Motor neuron (in vitro differentiated cells): ENCODE measurements around the gene IFT122. TPM values are rescaled to one million over a fixed set of nuclear protein-coding genes. Genes with fewer than 3 reads are reported as not detected.

Experiments
- ATAC-seq, 8 experiments: fragments of 200-7000 bp; cut with Tn5 transposase; replicated peaks in 6 of 8; 2 replicates each; pipeline ENCODE4 v1.8.0; 2021; ENCODE audit warnings: mild to moderate bottlenecking in 8 of 8, moderate library complexity in 8 of 8
- H3K27ac ChIP-seq, 2 donors: fragments of 250-450 bp; sonication (Bioruptor Pico); 2 replicates each; pipeline ENCODE4 v1.9.0; 2021; ENCODE audit warnings: antibody characterized with exemption in 2 of 2, mild to moderate bottlenecking in 2 of 2, moderate library complexity in 1 of 2
- H3K4me1 ChIP-seq, 2 donors: fragments of 250-450 bp; sonication (Bioruptor Pico); replicated peaks in 1 of 2; 2 replicates each; pipeline ENCODE4 v1.6.1; 2021; ENCODE audit warnings: antibody characterized with exemption in 2 of 2, mild to moderate bottlenecking in 2 of 2, moderate library complexity in 1 of 2
- H3K4me3 ChIP-seq, 5 donors: fragments of 250-450 bp; sonication (Bioruptor Pico); 2 replicates each; pipeline ENCODE4 v1.9.0; 2021; ENCODE audit warnings: antibody characterized with exemption in 5 of 5, mild to moderate bottlenecking in 5 of 5, moderate library complexity in 4 of 5
- WGBS, 10 experiments: fragments of 450-650 bp; shearing (Covaris generic); methylation state at CpG; one replicate each; pipeline ENCODE4 v1.0.0; 2022; 5-methylcytosine and 5-hydroxymethylcytosine counted together
- in situ Hi-C, 9 experiments: fragments of 400-800 bp; cut with MboI; loops; one replicate each; pipeline ENCODE4 v1.15.0; 2021; ENCODE audit warnings: low sequenced_read_pairs in 9 of 9, low pct_unique_long_range_greater_than_20kb in 2 of 9; ENCODE audit not compliant: unreplicated experiment in 9 of 9
- total RNA-seq, 8 experiments: library from RNA; unstranded; fragments of 300-600 nt; gene quantifications; 2 replicates each; pipeline versions ENCODE4 v1.2.3 to v1.2.4, GENCODE V29; 2022

IFT122 gene
- total RNA-seq, 8 experiments from 2014 or later: 8.4 to 34.5 (median 24.8) TPM

DNA sequence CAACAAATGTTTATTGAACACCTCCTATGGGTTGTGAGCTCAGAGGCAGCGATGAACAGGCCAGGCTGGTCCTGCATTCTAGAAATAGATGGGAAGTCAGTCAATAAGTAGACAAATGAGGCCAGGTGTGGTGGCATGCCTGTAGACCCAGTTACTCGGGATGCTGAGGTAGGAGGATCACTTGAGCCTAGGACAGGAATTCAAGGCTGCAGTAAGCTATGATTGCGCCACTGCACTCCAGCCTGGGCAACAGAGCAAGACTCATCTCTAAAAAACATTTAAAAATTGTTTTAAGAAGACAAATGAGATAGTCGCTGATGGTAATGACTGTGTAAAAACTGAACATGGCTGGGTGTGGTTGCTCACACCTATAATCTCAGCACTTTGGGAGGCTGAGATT lies 84.1 kb downstream of the IFT122 start:
- ATAC-seq: no peak
- WGBS, 10 experiments: 62 to 100% (median 97%) methylated on average over 1 to 3 of the region's 4 CpGs; no CpG with 5 or more reads in 4 of the 10 experiments
- Histone ChIP-seq H3K4me1 (peaks cover 21 to 24% of the 10 kb centered on the region in 2 donors), H3K4me3 (no peak overlapping the region), H3K27ac (no peak overlapping the region)
- in situ Hi-C loops: no loop called here

- WGBS, 10 experiments: 40 to 100% (median 90%) methylated on average over 1 to 6 of the region's 8 CpGs; no CpG with 5 or more reads in 1 of the 10 experiments
- Histone ChIP-seq H3K27ac (no peak overlapping the region), H3K4me1 (peaks cover 20 to 29% of the 10 kb centered on the region in 2 donors), H3K4me3 (no peak overlapping the region)
- in situ Hi-C loops: no loop called here
- ATAC-seq: peak in 2 of 8 experiments; percentile 34 to 60
Measured at GRCh38 chr3:129525341-129525968, 85.4 kb downstream of the IFT122 start.

DNA sequence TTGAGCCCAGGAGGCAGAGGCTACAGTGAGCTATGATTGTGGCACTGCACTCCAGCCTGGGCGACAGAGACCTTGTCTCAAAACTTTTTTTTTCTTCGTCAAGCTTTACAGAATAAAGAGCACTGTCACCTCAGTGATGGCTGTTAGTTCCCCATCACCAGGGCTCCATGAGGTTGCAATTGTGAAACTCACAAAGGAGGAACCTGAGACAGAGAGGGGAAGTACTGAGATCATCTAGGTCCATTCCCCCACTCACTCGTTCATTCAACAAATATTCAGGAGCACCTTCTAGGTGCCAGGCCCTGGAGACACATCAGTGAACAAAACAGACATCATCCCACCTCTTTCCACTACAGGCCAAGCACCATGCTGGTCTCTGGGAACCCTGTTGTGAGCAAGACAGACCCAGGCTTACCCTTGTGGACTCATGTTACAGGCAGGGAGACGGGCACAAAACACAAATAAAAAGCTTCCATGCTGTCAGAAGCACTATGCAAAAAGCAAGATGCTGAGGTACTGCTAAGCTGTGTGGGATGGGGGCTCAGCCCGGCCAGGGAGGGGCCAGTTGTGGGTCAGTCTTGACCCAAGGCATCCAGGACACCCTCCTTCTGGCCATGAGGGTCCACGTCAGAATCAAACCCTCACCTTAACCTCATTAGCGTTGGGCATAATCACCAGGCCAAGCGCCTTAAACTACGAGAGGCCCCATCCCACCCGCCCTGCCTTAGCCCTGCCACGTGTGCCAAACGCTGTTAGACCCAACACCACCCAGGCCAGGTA lies 86.3 kb downstream of the IFT122 start:
- H3K4me1 ChIP-seq: peaks cover 11 to 22% of the 10 kb centered on the region in 2 donors
- no peak overlapping the region for H3K4me3 ChIP-seq
- no peak for ATAC-seq
- in situ Hi-C loops: no loop called here
- 40 to 90% (median 62%) methylated on average over 1 to 3 of the region's 12 CpGs; no CpG with 5 or more reads in 4 of the 10 experiments for WGBS, 10 experiments
- no peak overlapping the region for H3K27ac ChIP-seq

DNA sequence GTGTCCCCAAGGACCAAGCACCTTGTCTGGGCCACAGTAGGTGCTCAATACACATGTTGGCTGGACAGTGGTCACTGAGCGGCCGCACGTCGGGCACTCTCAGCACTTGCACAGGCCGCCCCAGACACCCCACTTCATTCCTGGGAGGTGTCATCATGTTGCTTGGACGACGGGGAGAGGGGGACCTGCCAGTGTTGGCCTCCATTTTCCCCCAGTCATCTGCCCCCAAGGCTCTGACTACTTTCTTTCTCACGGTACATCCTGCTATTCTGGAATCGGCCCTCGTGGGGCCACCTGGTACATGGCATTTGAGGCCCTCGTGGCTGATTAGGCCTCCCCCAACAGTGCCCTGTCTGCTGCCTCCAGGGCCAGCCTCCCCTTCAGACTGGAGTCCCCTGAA lies 87.2 kb downstream of the IFT122 start:
- ATAC-seq: no peak
- no peak overlapping the region for H3K4me3 ChIP-seq
- in situ Hi-C loops: no loop called here
- H3K4me1 ChIP-seq: peaks cover 1 to 14% of the 10 kb centered on the region in 2 donors
- H3K27ac ChIP-seq: no peak overlapping the region
- 80 to 93% (median 80%) methylated on average over 1 to 5 of the region's 11 CpGs; no CpG with 5 or more reads in 5 of the 10 experiments for WGBS, 10 experiments

- Histone ChIP-seq H3K27ac (no peak within 1 kb of the TSS), H3K4me3 (no peak within 1 kb of the TSS), H3K4me1 (peaks cover 0 to 12% of the 10 kb centered on the region in 2 donors)
- 50 to 100% (median 95%) methylated on average over 1 to 4 of the region's 18 CpGs; no CpG with 5 or more reads in 5 of the 10 experiments for WGBS, 10 experiments
- no peak for ATAC-seq
- in situ Hi-C loops: no loop called here
Measured at GRCh38 chr3:129528589-129529100, 88.6 kb downstream of the IFT122 start, which contains the start of gene RHO. RHO (plus strand) TSS chr3:129528639; CDS start chr3:129528734, 95 bp downstream.

GRCh38 chr3:129529436-129530210 lies 89.6 kb downstream of the IFT122 start:
- 73 to 94% (median 82%) methylated on average over 1 to 5 of the region's 12 CpGs; no CpG with 5 or more reads in 6 of the 10 experiments for WGBS, 10 experiments
- H3K4me1 ChIP-seq: peaks cover 7 to 22% of the 10 kb centered on the region in 2 donors
- H3K27ac ChIP-seq: no peak overlapping the region
- no peak overlapping the region for H3K4me3 ChIP-seq
- in situ Hi-C loops: no loop called here
- peak in 3 of 8 experiments; percentile 8 to 64 (median 47) for ATAC-seq

GRCh38 chr3:129530251-129530791 lies 90.3 kb downstream of the IFT122 start:
- peak in 5 of 8 experiments; percentile 8 to 61 (median 32) for ATAC-seq
- Histone ChIP-seq H3K27ac (no peak overlapping the region), H3K4me1 (peaks cover 14 to 25% of the 10 kb centered on the region in 2 donors), H3K4me3 (no peak overlapping the region)
- in situ Hi-C loops: no loop called here
- 0 to 40% (median 6%) methylated on average over 1 to 2 of the region's 6 CpGs; no CpG with 5 or more reads in 7 of the 10 experiments for WGBS, 10 experiments

DNA sequence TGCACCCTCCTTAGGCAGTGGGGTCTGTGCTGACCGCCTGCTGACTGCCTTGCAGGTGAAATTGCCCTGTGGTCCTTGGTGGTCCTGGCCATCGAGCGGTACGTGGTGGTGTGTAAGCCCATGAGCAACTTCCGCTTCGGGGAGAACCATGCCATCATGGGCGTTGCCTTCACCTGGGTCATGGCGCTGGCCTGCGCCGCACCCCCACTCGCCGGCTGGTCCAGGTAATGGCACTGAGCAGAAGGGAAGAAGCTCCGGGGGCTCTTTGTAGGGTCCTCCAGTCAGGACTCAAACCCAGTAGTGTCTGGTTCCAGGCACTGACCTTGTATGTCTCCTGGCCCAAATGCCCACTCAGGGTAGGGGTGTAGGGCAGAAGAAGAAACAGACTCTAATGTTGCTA lies 90.8 kb downstream of the IFT122 start:
- in situ Hi-C loops: no loop called here
- WGBS, 10 experiments: 83 to 100% (median 86%) methylated on average over 1 to 6 of the region's 13 CpGs; no CpG with 5 or more reads in 7 of the 10 experiments

GRCh38 chr3:129531699-129532098 lies 91.7 kb downstream of the IFT122 start:
- Histone ChIP-seq H3K4me1 (peaks cover 14 to 30% of the 10 kb centered on the region in 2 donors), H3K4me3 (no peak overlapping the region), H3K27ac (no peak overlapping the region)
- in situ Hi-C loops: no loop called here
- WGBS, 10 experiments: 71 to 100% (median 89%) methylated on average over 1 to 9 of the region's 11 CpGs; no CpG with 5 or more reads in 2 of the 10 experiments
- ATAC-seq: no peak

More for the DNA sequence above, 90.8 kb downstream of the IFT122 start:
- Histone ChIP-seq H3K4me1 (peaks cover 14 to 25% of the 10 kb centered on the region in 2 donors), H3K27ac (no peak overlapping the region), H3K4me3 (no peak overlapping the region)
- ATAC-seq: no peak

DNA sequence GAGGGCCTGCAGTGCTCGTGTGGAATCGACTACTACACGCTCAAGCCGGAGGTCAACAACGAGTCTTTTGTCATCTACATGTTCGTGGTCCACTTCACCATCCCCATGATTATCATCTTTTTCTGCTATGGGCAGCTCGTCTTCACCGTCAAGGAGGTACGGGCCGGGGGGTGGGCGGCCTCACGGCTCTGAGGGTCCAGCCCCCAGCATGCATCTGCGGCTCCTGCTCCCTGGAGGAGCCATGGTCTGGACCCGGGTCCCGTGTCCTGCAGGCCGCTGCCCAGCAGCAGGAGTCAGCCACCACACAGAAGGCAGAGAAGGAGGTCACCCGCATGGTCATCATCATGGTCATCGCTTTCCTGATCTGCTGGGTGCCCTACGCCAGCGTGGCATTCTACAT lies 92.2 kb downstream of the IFT122 start:
- no peak overlapping the region for H3K27ac ChIP-seq
- 80 to 100% (median 97%) methylated on average over 1 to 5 of the region's 20 CpGs; no CpG with 5 or more reads in 5 of the 10 experiments for WGBS, 10 experiments
- no peak for ATAC-seq
- peaks cover 14 to 34% of the 10 kb centered on the region in 2 donors for H3K4me1 ChIP-seq
- no peak overlapping the region for H3K4me3 ChIP-seq
- in situ Hi-C loops: no loop called here

DNA sequence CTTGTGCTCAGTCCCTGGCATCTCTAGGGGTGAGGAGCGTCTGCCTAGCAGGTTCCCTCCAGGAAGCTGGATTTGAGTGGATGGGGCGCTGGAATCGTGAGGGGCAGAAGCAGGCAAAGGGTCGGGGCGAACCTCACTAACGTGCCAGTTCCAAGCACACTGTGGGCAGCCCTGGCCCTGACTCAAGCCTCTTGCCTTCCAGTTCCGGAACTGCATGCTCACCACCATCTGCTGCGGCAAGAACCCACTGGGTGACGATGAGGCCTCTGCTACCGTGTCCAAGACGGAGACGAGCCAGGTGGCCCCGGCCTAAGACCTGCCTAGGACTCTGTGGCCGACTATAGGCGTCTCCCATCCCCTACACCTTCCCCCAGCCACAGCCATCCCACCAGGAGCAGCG lies 93.4 kb downstream of the IFT122 start:
- Histone ChIP-seq H3K4me3 (no peak overlapping the region), H3K4me1 (peaks cover 14 to 34% of the 10 kb centered on the region in 2 donors), H3K27ac (no peak overlapping the region)
- ATAC-seq: no peak
- 78 to 100% (median 93%) methylated on average over 1 to 6 of the region's 16 CpGs; no CpG with 5 or more reads in 6 of the 10 experiments for WGBS, 10 experiments
- in situ Hi-C loops: no loop called here

DNA sequence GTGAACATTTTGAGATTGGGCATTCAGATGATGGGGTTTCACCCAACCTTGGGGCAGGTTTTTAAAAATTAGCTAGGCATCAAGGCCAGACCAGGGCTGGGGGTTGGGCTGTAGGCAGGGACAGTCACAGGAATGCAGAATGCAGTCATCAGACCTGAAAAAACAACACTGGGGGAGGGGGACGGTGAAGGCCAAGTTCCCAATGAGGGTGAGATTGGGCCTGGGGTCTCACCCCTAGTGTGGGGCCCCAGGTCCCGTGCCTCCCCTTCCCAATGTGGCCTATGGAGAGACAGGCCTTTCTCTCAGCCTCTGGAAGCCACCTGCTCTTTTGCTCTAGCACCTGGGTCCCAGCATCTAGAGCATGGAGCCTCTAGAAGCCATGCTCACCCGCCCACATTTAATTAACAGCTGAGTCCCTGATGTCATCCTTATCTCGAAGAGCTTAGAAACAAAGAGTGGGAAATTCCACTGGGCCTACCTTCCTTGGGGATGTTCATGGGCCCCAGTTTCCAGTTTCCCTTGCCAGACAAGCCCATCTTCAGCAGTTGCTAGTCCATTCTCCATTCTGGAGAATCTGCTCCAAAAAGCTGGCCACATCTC lies 94.5 kb downstream of the IFT122 start:
- no peak overlapping the region for H3K4me3 ChIP-seq
- 45 to 81% (median 60%) methylated on average over 1 to 3 of the region's 4 CpGs; no CpG with 5 or more reads in 7 of the 10 experiments for WGBS, 10 experiments
- in situ Hi-C loops: no loop called here
- peaks cover 14 to 32% of the 10 kb centered on the region in 2 donors for H3K4me1 ChIP-seq
- H3K27ac ChIP-seq: no peak overlapping the region
- ATAC-seq: peak in 5 of 8 experiments; percentile 66 to 78 (median 77)
